HEK293T (cell line): Measurements from ENCODE around the gene LARGE1.

Source experiments
- CTCF ChIA-PET: fragments of 350-600 bp; formaldehyde crosslinking; extraction: SDS; loops from one replicate; lab custom pipeline; 2021; ENCODE audit warnings: antibody characterized with exemption, inconsistent platforms; lab: Yijun Ruan, JAX
- POLR2A ChIA-PET: fragments of 350-600 bp; formaldehyde crosslinking; extraction: SDS; loops from one replicate; lab custom pipeline; 2020; ENCODE audit warnings: antibody characterized with exemption, inconsistent platforms; lab: Yijun Ruan, JAX
- DNase-seq: peaks from one replicate; pipeline ENCODE4 v3.0.0; 2012; ENCODE audit warnings: mixed read lengths; ENCODE audit errors: extremely low spot score
- ARNT ChIP-seq: fragments of 450-650 bp; IDR thresholded peaks from 2 replicates; pipeline ENCODE4 v1.6.1; 2017; ENCODE audit warnings: mild to moderate bottlenecking
- BHLHE40 ChIP-seq: fragments of 450-650 bp; IDR thresholded peaks from 2 replicates; pipeline ENCODE4 v1.6.1; 2016; ENCODE audit warnings: mild to moderate bottlenecking, moderate library complexity, borderline replicate concordance
- CTBP1 ChIP-seq: fragments of 450-650 bp; IDR thresholded peaks from 2 replicates; pipeline ENCODE4 v1.6.1; 2016; ENCODE audit warnings: borderline replicate concordance
- ELF4 ChIP-seq: fragments of 450-650 bp; IDR thresholded peaks from 2 replicates; pipeline ENCODE4 v1.6.1; 2017; ENCODE audit warnings: antibody characterized with exemption
- FOXA1 ChIP-seq: fragments of 450-650 bp; IDR thresholded peaks from 2 replicates; pipeline ENCODE4 v1.6.1; 2016; ENCODE audit warnings: mild to moderate bottlenecking
- FOXK2 ChIP-seq: fragments of 450-650 bp; IDR thresholded peaks from 2 replicates; pipeline ENCODE4 v1.6.1; 2016; ENCODE audit warnings: mild to moderate bottlenecking
- FOXM1 ChIP-seq: fragments of 450-650 bp; IDR thresholded peaks from 2 replicates; pipeline ENCODE4 v1.6.1; 2017; ENCODE audit warnings: mild to moderate bottlenecking, borderline replicate concordance
- HDGF ChIP-seq: fragments of 450-650 bp; IDR thresholded peaks from 2 replicates; pipeline ENCODE4 v1.6.1; 2017; ENCODE audit warnings: antibody characterized with exemption, borderline replicate concordance
- L3MBTL2 ChIP-seq: fragments of 450-650 bp; conservative IDR thresholded peaks from 2 replicates; pipeline ENCODE4 v1.6.1; 2016; ENCODE audit warnings: mild to moderate bottlenecking
- LEF1 ChIP-seq: fragments of 450-650 bp; IDR thresholded peaks from 2 replicates; pipeline ENCODE4 v1.6.1; 2017; ENCODE audit warnings: mild to moderate bottlenecking, borderline replicate concordance
- NFRKB ChIP-seq: fragments of 450-650 bp; IDR thresholded peaks from 2 replicates; pipeline ENCODE4 v1.6.1; 2016; ENCODE audit warnings: mild to moderate bottlenecking, moderate library complexity
- PKNOX1 ChIP-seq: fragments of 450-650 bp; IDR thresholded peaks from 2 replicates; pipeline ENCODE4 v1.6.1; 2016
- SP1 ChIP-seq: fragments of 450-650 bp; IDR thresholded peaks from 2 replicates; pipeline ENCODE4 v1.6.1; 2017
- SUZ12 ChIP-seq: fragments of 450-650 bp; IDR thresholded peaks from 2 replicates; pipeline ENCODE4 v1.6.1; 2016; ENCODE audit warnings: mild to moderate bottlenecking
- ZNF384 ChIP-seq: fragments of 450-650 bp; IDR thresholded peaks from 2 replicates; pipeline ENCODE4 v1.6.1; 2016

The LARGE1 gene

GRCh38 chr22:33774781-33775180, 145.5 kb downstream of the LARGE1 start:
- DNase-seq = no peak
- TF ChIP-seq L3MBTL2 (no peak), FOXM1 (no peak), FOXA1 (no peak), HDGF (no peak), ZNF384 (no peak), SUZ12 (no peak), BHLHE40 (no peak), LEF1 (no peak), SP1 (no peak), FOXK2 (no peak), NFRKB (no peak), ARNT (no peak)
- ChIA-PET POLR2A (no interaction called here), CTCF (interaction anchor here (0.6 kb wide), 1 partner anchor 19 kb away, joined by 3 read pairs; no protein-coding TSS in a partner anchor)

DNA sequence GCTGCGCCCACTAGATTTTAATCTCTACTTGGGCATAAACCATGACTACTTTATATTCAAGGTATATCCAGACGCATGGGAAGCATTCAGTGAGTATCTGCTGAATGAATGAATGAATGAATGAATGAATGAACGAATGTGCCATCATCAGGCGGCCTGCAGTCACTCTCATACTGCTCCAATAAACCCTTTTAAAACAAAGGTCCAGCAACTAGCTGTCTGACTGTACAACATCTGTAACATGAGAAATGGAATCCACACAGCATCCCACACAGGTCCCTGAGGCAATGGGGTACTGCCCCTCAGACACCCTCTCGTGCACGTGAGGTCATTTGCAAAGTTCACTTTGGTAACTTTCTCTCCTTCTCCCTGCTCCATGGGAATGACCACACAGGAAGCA, 147.5 kb downstream of the LARGE1 start:
- POLR2A ChIA-PET = no interaction called here
- CTCF ChIA-PET = no interaction called here
- DNase-seq = no peak
- no peak for TF ChIP-seq ARNT
- no peak for TF ChIP-seq CTBP1
- no peak for TF ChIP-seq LEF1
- no peak for TF ChIP-seq SUZ12
- no peak for TF ChIP-seq ELF4
- no peak for TF ChIP-seq ZNF384

DNA sequence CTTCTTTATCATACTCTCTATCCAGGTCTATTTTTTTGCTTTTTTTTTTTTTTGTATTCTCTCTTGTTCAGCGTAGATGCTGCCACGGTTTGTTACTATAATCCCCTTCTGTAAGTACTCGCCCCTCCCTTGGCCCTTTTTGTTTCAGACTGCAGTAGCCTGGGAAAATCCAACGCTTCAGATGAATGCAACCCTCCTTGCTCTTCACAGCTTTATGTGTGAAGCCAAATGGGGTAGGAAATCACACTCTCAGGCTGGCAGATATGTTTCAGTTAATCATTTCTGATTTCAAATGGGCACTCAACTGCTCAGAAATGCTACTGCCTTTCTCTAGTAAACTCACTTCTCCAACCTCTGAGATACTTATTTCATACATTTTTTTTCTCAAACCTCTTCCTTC, 149.1 kb downstream of the LARGE1 start:
- no peak for TF ChIP-seq ZNF384
- CTCF ChIA-PET = no interaction called here
- POLR2A ChIA-PET = no interaction called here
- no peak for DNase-seq

DNA sequence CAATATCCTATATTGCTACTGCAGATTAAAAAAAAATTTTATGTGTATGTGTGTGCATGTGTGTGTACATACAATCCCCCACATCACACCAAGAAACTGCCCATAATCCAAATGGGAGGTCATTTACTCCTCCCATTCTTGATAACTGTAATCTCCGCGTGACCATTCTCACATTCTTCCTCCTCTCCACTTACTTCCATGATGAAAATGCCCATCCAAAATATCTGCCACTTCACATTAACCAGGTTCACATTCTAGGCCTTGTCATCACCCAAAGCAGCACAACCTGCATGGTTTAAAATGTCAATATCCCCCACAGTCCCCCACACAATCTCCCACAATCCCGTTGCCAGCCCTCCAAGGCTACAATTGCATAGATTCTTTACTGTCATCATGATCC, 149.6 kb downstream of the LARGE1 start:
- TF ChIP-seq HDGF (no peak), CTBP1 (no peak), FOXK2 (no peak), LEF1 (no peak), FOXM1 (no peak), L3MBTL2 (no peak), ELF4 (no peak)
- no peak for DNase-seq
- ChIA-PET POLR2A (no interaction called here), CTCF (no interaction called here)

DNA sequence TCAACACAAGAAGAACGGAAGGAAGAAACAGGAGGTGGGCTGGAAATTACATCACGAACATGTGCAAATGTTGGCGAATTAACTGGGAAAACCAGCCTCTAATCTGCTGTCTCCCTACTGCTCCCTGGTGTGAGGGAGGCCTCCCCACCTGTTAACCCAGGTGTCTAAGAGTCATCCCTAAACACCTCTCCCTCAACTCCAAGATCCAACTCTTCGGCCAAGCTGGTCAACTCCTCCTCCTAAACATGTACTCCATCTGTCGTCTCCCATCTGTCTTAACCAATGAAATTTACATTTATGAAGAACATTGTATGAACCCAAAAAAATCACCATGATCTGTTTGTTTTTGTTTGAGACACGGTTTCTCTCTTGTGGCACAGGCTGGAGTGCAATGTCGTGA, 154.2 kb downstream of the LARGE1 start:
- DNase-seq = no peak
- POLR2A ChIA-PET = no interaction called here
- CTCF ChIA-PET = no interaction called here
- TF ChIP-seq ZNF384 = no peak

- ChIA-PET POLR2A (no interaction called here), CTCF (no interaction called here)
- DNase-seq = no peak
- no peak for TF ChIP-seq FOXK2
- TF ChIP-seq PKNOX1 = no peak
- no peak for TF ChIP-seq FOXM1
Observed at GRCh38 chr22:33758961-33759360, 161.3 kb downstream of the LARGE1 start.

- POLR2A ChIA-PET = no interaction called here
- no peak for TF ChIP-seq SP1
- no peak for TF ChIP-seq FOXA1
- TF ChIP-seq NFRKB = no peak
- TF ChIP-seq HDGF = no peak
- no peak for TF ChIP-seq PKNOX1
- TF ChIP-seq ELF4 = no peak
- no peak for TF ChIP-seq CTBP1
- no peak for TF ChIP-seq ZNF384
- peak; percentile 18 for DNase-seq
- CTCF ChIA-PET = interaction anchor here (0.7 kb wide), 1 partner anchor 99 kb away, joined by 3 read pairs; no protein-coding TSS in a partner anchor
Observed at GRCh38 chr22:33757802-33758483, 162.3 kb downstream of the LARGE1 start.

GRCh38 chr22:33757041-33757801, 163.1 kb downstream of the LARGE1 start:
- ChIA-PET CTCF (interaction anchor here (0.7 kb wide), 1 partner anchor 99 kb away, joined by 3 read pairs; no protein-coding TSS in a partner anchor), POLR2A (no interaction called here)
- TF ChIP-seq PKNOX1 = peak; percentile 70
- no peak for TF ChIP-seq HDGF
- DNase-seq = peak; percentile 48
